Stimulated activated CD8-positive, alpha-beta memory T cell treated with anti-CD3 and anti-CD28 coated beads, Interleukin-12 subunit alpha, Interleukin-12 subunit beta, amount 100 ng/mL, for 24 hours (primary cell): ENCODE results near the gene OR4F16.
"Not testable (repeated sequence)": the region's sequence is repeated elsewhere in the genome, so short reads cannot be mapped to it uniquely, and the experiment has no call there.

Experiments
- DNase-seq: peaks from one replicate; pipeline ENCODE4 v3.0.0-alpha.2; 2020; ENCODE audit errors: extremely low read depth

OR4F16 gene

GRCh38 chr1:686554-686953, at the start of gene OR4F16:
Gene OR4F16 (minus strand): TSS chr1:686654. CDS start chr1:686654, 0 bp downstream.
- not testable (repeated sequence) for DNase-seq

GRCh38 chr1:733649-734048, 47.2 kb upstream of the OR4F16 start:
- DNase-seq, result not testable (repeated sequence)

- not testable (repeated sequence) for DNase-seq
These were observed 40.6 kb upstream of the OR4F16 start for GRCh38 chr1:727040-727439.
